ENCODE results near the gene ARL4C. TPM values are rescaled to one million over a fixed set of nuclear protein-coding genes. Genes with fewer than 3 reads are reported as not detected.

ARL4C gene
- polyA plus RNA-seq, 1 experiment: 15.0 TPM

GRCh38 chr2:234450431-234451124 lies 46.3 kb downstream of the ARL4C start:
- no peak for DNase-seq (ENCODE audit: low read depth, low spot score)
- H3K27ac ChIP-seq (ENCODE audit: low read depth, low read length): no peak overlapping the region
- H3K9me3 ChIP-seq (ENCODE audit: control insufficient read depth, insufficient read depth, low read length): peaks cover 5% of the 10 kb centered on the region; the same call in 1 of the 2 replicates
- POLR2A ChIA-PET: interaction anchor here (1.5 kb wide), 1 partner anchor 46 kb away, joined by 9 read pairs; the partner anchor contains the start of gene ARL4C
- no peaks in the 10 kb centered on the region for H3K27me3 ChIP-seq (ENCODE audit: control insufficient read depth, insufficient read depth, low read length)
- CTCF ChIA-PET: interaction anchor here (0.6 kb wide), 1 partner anchor 156 kb away, joined by 3 read pairs; no protein-coding TSS in a partner anchor
- no peak overlapping the region for H3K4me3 ChIP-seq (ENCODE audit: low read depth, low read length)
- TF ChIP-seq, protein P1, sequence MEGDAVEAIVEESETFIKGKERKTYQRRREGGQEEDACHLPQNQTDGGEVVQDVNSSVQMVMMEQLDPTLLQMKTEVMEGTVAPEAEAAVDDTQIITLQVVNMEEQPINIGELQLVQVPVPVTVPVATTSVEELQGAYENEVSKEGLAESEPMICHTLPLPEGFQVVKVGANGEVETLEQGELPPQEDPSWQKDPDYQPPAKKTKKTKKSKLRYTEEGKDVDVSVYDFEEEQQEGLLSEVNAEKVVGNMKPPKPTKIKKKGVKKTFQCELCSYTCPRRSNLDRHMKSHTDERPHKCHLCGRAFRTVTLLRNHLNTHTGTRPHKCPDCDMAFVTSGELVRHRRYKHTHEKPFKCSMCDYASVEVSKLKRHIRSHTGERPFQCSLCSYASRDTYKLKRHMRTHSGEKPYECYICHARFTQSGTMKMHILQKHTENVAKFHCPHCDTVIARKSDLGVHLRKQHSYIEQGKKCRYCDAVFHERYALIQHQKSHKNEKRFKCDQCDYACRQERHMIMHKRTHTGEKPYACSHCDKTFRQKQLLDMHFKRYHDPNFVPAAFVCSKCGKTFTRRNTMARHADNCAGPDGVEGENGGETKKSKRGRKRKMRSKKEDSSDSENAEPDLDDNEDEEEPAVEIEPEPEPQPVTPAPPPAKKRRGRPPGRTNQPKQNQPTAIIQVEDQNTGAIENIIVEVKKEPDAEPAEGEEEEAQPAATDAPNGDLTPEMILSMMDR (IDR thresholded peaks at IDR 0.05; ENCODE audit: low read depth, low read length): no peak

DNA sequence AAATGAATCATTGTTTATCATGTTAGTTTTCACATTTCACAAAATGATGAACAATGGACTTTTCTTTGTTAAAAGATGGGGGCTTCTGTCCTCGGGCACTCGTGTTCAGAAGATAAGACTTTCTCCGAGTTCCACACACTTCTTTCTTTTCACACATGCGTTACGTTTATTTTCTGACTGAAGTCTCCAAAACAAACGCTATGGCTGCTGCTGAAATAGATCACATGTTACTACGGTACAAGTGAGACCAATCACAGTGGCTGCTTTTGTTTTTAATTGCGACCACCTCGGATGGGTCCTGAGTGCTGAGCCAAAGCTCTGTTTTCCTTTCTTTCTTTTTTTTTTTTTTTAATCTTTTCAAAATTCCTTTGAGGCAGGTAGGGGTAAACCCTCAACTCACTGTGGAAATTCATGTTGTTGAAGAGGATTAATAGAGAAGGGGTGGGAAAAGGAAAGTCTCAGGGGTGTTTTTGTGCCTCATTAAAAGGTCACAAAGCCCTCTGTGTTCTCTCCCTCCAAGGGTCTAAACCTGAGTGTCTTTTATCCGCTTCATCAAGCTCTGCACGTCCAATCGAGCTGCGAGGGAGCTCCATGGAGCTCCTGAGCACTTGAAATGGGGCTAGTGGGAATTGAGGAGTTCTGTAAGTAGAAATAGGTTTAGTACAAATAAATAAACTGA lies 48.2 kb downstream of the ARL4C start:
- Histone ChIP-seq H3K9me3 (ENCODE audit: control insufficient read depth, insufficient read depth, low read length) (peaks cover 5% of the 10 kb centered on the region; the same call in 1 of the 2 replicates), H3K4me3 (ENCODE audit: low read depth, low read length) (no peak overlapping the region), H3K27me3 (ENCODE audit: control insufficient read depth, insufficient read depth, low read length) (no peaks in the 10 kb centered on the region), H3K27ac (ENCODE audit: low read depth, low read length) (peak overlapping the region; percentile 48)
- TF ChIP-seq, protein P1 (IDR thresholded peaks at IDR 0.05; ENCODE audit: low read depth, low read length): no peak
- DNase-seq (ENCODE audit: low read depth, low spot score): no peak
- CTCF ChIA-PET: no interaction called here
- POLR2A ChIA-PET: interaction anchor here (0.8 to 1.3 kb wide), 3 partner anchors 21 to 196 kb away, joined by 3 to 7 read pairs (median 4); no protein-coding TSS in a partner anchor

DNA sequence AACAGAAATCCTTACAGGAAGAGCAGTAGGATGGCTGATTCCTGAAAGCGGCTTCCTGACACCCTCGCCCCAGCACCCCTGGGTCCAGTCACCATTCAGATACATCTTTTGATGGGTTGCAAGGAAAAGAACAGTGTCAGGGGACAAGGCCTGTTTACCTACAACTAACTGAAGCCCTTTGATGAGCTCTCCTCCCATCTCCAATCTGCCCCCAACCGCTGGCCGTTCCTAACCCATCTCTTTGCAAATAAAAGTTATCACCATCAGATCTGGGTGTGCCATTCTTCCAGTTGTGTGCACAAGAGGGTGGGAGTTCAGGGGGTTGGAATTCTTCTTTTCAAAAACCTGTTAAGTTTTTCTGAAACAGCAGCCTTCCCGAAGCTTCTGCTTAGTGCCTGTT lies 48.9 kb downstream of the ARL4C start:
- H3K27ac ChIP-seq (ENCODE audit: low read depth, low read length): no peak overlapping the region
- no peaks in the 10 kb centered on the region for H3K27me3 ChIP-seq (ENCODE audit: control insufficient read depth, insufficient read depth, low read length)
- peaks cover 5% of the 10 kb centered on the region; the same call in 1 of the 2 replicates for H3K9me3 ChIP-seq (ENCODE audit: control insufficient read depth, insufficient read depth, low read length)
- POLR2A ChIA-PET: no interaction called here
- no peak for DNase-seq (ENCODE audit: low read depth, low spot score)
- H3K4me3 ChIP-seq (ENCODE audit: low read depth, low read length): no peak overlapping the region
- CTCF ChIA-PET: interaction anchor here (1.3 kb wide), 1 partner anchor 26 kb away, joined by 3 read pairs; no protein-coding TSS in a partner anchor
- TF ChIP-seq, protein P1 (IDR thresholded peaks at IDR 0.05; ENCODE audit: low read depth, low read length): no peak

GRCh38 chr2:234447189-234447588 lies 49.7 kb downstream of the ARL4C start:
- no peak for DNase-seq (ENCODE audit: low read depth, low spot score)
- CTCF ChIA-PET: interaction anchor here (1.3 kb wide), 1 partner anchor 25 kb away, joined by 3 read pairs; no protein-coding TSS in a partner anchor
- no peak overlapping the region for H3K4me3 ChIP-seq (ENCODE audit: low read depth, low read length)
- H3K9me3 ChIP-seq (ENCODE audit: control insufficient read depth, insufficient read depth, low read length): peaks cover 5% of the 10 kb centered on the region; the same call in 1 of the 2 replicates
- POLR2A ChIA-PET: interaction anchor here (1.2 kb wide), 1 partner anchor 48 kb away, joined by 3 read pairs; no protein-coding TSS in a partner anchor
- TF ChIP-seq, protein P1 (IDR thresholded peaks at IDR 0.05; ENCODE audit: low read depth, low read length): no peak
- no peaks in the 10 kb centered on the region for H3K27me3 ChIP-seq (ENCODE audit: control insufficient read depth, insufficient read depth, low read length)
- H3K27ac ChIP-seq (ENCODE audit: low read depth, low read length): no peak overlapping the region

All from AG04450 (cell line).